KOPT-K1 (cell line): ENCODE measurements around the gene TIAL1.
"Not testable (repeated sequence)": the region's sequence is repeated elsewhere in the genome, so short reads cannot be mapped to it uniquely, and the experiment has no call there.

Experiments used
- H3K27ac ChIP-seq: fragments of 200-600 bp; sonication (generic); 2 replicates; pipeline ENCODE4 v1.5.1; 2016; ENCODE audit warnings: antibody characterized with exemption, mild to moderate bottlenecking, low read depth, low read length; ENCODE audit not compliant: poor library complexity, severe bottlenecking
- H3K36me3 ChIP-seq: fragments of 200-600 bp; sonication (generic); 2 replicates; pipeline ENCODE4 v1.5.1; 2017; ENCODE audit warnings: antibody characterized with exemption, mild to moderate bottlenecking, low read length, moderate library complexity; ENCODE audit not compliant: insufficient read depth
- H3K9me3 ChIP-seq: fragments of 200-600 bp; sonication (generic); 2 replicates; pipeline ENCODE4 v1.5.1; 2017; ENCODE audit warnings: antibody characterized with exemption, low read length, mild to moderate bottlenecking; ENCODE audit not compliant: insufficient read depth, poor library complexity, severe bottlenecking

TIAL1 gene

GRCh38 chr10:119620241-119621077, 23.7 kb upstream of the TIAL1 start:
- no peaks in the 10 kb centered on the region for H3K9me3 ChIP-seq
- peak overlapping the region; percentile 76 for H3K27ac ChIP-seq

GRCh38 chr10:119619811-119620210, 23.0 kb upstream of the TIAL1 start:
- not testable (repeated sequence) for H3K36me3 ChIP-seq, H3K9me3 ChIP-seq
- peak overlapping the region; percentile 76 for H3K27ac ChIP-seq

More at GRCh38 chr10:119620241-119621077, 23.7 kb upstream of the TIAL1 start:
- H3K36me3 ChIP-seq, result no peaks in the 10 kb centered on the region

- peak overlapping the region; percentile 76 for H3K27ac ChIP-seq
- H3K9me3 ChIP-seq, result no peaks in the 10 kb centered on the region
- no peaks in the 10 kb centered on the region for H3K36me3 ChIP-seq
Measured at GRCh38 chr10:119619215-119619614, 22.5 kb upstream of the TIAL1 start.

- Histone ChIP-seq H3K27ac (peak overlapping the region; percentile 76), H3K36me3 (no peaks in the 10 kb centered on the region), H3K9me3 (no peaks in the 10 kb centered on the region)
Measured at GRCh38 chr10:119616882-119617570, 20.3 kb upstream of the TIAL1 start.

GRCh38 chr10:119614686-119615085, 17.9 kb upstream of the TIAL1 start:
- no peak overlapping the region for H3K27ac ChIP-seq
- H3K9me3 ChIP-seq, result peaks cover 11% of the 10 kb centered on the region
- no peaks in the 10 kb centered on the region for H3K36me3 ChIP-seq

GRCh38 chr10:119613741-119614140, 17.0 kb upstream of the TIAL1 start:
- H3K36me3 ChIP-seq, result no peaks in the 10 kb centered on the region
- H3K9me3 ChIP-seq, result peaks cover 11% of the 10 kb centered on the region
- H3K27ac ChIP-seq, result no peak overlapping the region

- Histone ChIP-seq H3K9me3 (peaks cover 11% of the 10 kb centered on the region), H3K36me3 (no peaks in the 10 kb centered on the region), H3K27ac (no peak overlapping the region)
Measured at GRCh38 chr10:119611433-119611832, 14.7 kb upstream of the TIAL1 start.

GRCh38 chr10:119609516-119609915, 12.8 kb upstream of the TIAL1 start:
- H3K36me3 ChIP-seq, result no peaks in the 10 kb centered on the region
- peaks cover 11% of the 10 kb centered on the region for H3K9me3 ChIP-seq
- H3K27ac ChIP-seq, result no peak overlapping the region

- H3K36me3 ChIP-seq, result no peaks in the 10 kb centered on the region
- H3K27ac ChIP-seq, result no peak overlapping the region
- peaks cover 11% of the 10 kb centered on the region for H3K9me3 ChIP-seq
Measured at GRCh38 chr10:119608316-119609155, 11.8 kb upstream of the TIAL1 start.

GRCh38 chr10:119604468-119604867, 7.7 kb upstream of the TIAL1 start:
- H3K9me3 ChIP-seq, result no peaks in the 10 kb centered on the region
- no peaks in the 10 kb centered on the region for H3K36me3 ChIP-seq
- H3K27ac ChIP-seq, result no peak overlapping the region

GRCh38 chr10:119602241-119603095, 5.7 kb upstream of the TIAL1 start:
- H3K27ac ChIP-seq, result no peak overlapping the region
- no peaks in the 10 kb centered on the region for H3K36me3 ChIP-seq
- H3K9me3 ChIP-seq, result no peaks in the 10 kb centered on the region

- no peak overlapping the region for H3K27ac ChIP-seq
- peaks cover 14% of the 10 kb centered on the region for H3K36me3 ChIP-seq
- no peaks in the 10 kb centered on the region for H3K9me3 ChIP-seq
Measured at GRCh38 chr10:119598397-119598796, 1.6 kb upstream of the TIAL1 start.

- Histone ChIP-seq H3K9me3 (no peaks in the 10 kb centered on the region), H3K36me3 (peaks cover 22% of the 10 kb centered on the region), H3K27ac (peak overlapping the region; percentile 94)
Measured at GRCh38 chr10:119597405-119598186, 832 bp upstream of the TIAL1 start.
